ENCODE results near the gene JAM3.

Gene JAM3

GRCh38 chr11:134043821-134044420 lies 25.0 kb upstream of the JAM3 start:
- TF ChIP-seq SPI1 (IDR thresholded peaks at IDR 0.05; ENCODE audit: borderline replicate concordance, low read depth) (no peak), GABPA (IDR thresholded peaks at IDR 0.05; ENCODE audit: low read depth) (no peak), POLR2AphosphoS5 (IDR thresholded peaks at IDR 0.05; ENCODE audit: low read depth) (no peak), REST (IDR thresholded peaks at IDR 0.05; ENCODE audit: insufficient replicate concordance, low read depth) (no peak)
- TF ChIP-seq, protein P1, sequence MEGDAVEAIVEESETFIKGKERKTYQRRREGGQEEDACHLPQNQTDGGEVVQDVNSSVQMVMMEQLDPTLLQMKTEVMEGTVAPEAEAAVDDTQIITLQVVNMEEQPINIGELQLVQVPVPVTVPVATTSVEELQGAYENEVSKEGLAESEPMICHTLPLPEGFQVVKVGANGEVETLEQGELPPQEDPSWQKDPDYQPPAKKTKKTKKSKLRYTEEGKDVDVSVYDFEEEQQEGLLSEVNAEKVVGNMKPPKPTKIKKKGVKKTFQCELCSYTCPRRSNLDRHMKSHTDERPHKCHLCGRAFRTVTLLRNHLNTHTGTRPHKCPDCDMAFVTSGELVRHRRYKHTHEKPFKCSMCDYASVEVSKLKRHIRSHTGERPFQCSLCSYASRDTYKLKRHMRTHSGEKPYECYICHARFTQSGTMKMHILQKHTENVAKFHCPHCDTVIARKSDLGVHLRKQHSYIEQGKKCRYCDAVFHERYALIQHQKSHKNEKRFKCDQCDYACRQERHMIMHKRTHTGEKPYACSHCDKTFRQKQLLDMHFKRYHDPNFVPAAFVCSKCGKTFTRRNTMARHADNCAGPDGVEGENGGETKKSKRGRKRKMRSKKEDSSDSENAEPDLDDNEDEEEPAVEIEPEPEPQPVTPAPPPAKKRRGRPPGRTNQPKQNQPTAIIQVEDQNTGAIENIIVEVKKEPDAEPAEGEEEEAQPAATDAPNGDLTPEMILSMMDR (IDR thresholded peaks at IDR 0.05; ENCODE audit: insufficient read depth, low read length): no peak
- no peak for DNase-seq (ENCODE audit: low read depth in 1 of 2, low spot score in 1 of 2)
- Histone ChIP-seq H3K27me3 (ENCODE audit: insufficient read depth, poor library complexity, severe bottlenecking) (peaks cover 5% of the 10 kb centered on the region), H3K27ac (replicated peaks) (no peak overlapping the region), H3K4me3 (replicated peaks; ENCODE audit: insufficient read depth, low read length) (no peak overlapping the region)

GRCh38 chr11:134044514-134045284 lies 24.2 kb upstream of the JAM3 start:
- Histone ChIP-seq H3K27ac (replicated peaks) (no peak overlapping the region), H3K4me3 (replicated peaks; ENCODE audit: insufficient read depth, low read length) (no peak overlapping the region), H3K27me3 (ENCODE audit: insufficient read depth, poor library complexity, severe bottlenecking) (peaks cover 4% of the 10 kb centered on the region)
- no peak for DNase-seq (ENCODE audit: low read depth in 1 of 2, low spot score in 1 of 2)
- TF ChIP-seq SPI1 (IDR thresholded peaks at IDR 0.05; ENCODE audit: borderline replicate concordance, low read depth) (no peak), POLR2AphosphoS5 (IDR thresholded peaks at IDR 0.05; ENCODE audit: low read depth) (no peak), GABPA (IDR thresholded peaks at IDR 0.05; ENCODE audit: low read depth) (no peak), REST (IDR thresholded peaks at IDR 0.05; ENCODE audit: insufficient replicate concordance, low read depth) (no peak)
- TF ChIP-seq, protein P1 (IDR thresholded peaks at IDR 0.05; ENCODE audit: insufficient read depth, low read length): no peak

GRCh38 chr11:134045799-134046635 lies 22.9 kb upstream of the JAM3 start:
- no peak overlapping the region for H3K4me3 ChIP-seq (replicated peaks; ENCODE audit: insufficient read depth, low read length)
- peaks cover 4% of the 10 kb centered on the region for H3K27me3 ChIP-seq (ENCODE audit: insufficient read depth, poor library complexity, severe bottlenecking)
- TF ChIP-seq REST (IDR thresholded peaks at IDR 0.05; ENCODE audit: insufficient replicate concordance, low read depth) (no peak), POLR2AphosphoS5 (IDR thresholded peaks at IDR 0.05; ENCODE audit: low read depth) (no peak), SPI1 (IDR thresholded peaks at IDR 0.05; ENCODE audit: borderline replicate concordance, low read depth) (no peak), GABPA (IDR thresholded peaks at IDR 0.05; ENCODE audit: low read depth) (no peak)
- TF ChIP-seq, protein P1 (IDR thresholded peaks at IDR 0.05; ENCODE audit: insufficient read depth, low read length): no peak
- DNase-seq (ENCODE audit: low read depth in 1 of 2, low spot score in 1 of 2): no peak
- H3K27ac ChIP-seq (replicated peaks): no peak overlapping the region
